ENCODE measurements around the gene TMEM123. TPM values are rescaled to one million over a fixed set of nuclear protein-coding genes. Genes with fewer than 3 reads are reported as not detected.

The TMEM123 gene
- total RNA-seq, 1 experiment from 2014 or later: 116 TPM

DNA sequence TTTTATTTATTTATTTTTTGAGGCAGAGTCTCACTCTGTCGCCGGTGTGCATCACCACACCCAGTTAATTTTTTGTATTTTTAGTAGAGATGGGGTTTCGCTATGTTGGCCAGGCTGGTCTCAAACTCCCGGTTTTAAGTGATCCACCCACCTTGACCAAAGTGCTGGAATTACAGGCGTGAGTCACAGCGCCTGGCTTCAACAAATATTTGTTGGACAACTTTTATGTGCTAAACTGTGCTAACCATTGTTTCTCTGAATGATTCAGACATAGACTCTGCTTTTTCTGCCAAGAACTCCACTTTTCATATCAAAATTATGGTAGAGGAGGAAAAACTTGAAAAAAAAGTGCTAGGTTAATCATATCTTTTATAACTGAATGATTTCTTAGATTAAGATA lies 41.7 kb upstream of the TMEM123 start (continued):
- TF ChIP-seq, protein P1, sequence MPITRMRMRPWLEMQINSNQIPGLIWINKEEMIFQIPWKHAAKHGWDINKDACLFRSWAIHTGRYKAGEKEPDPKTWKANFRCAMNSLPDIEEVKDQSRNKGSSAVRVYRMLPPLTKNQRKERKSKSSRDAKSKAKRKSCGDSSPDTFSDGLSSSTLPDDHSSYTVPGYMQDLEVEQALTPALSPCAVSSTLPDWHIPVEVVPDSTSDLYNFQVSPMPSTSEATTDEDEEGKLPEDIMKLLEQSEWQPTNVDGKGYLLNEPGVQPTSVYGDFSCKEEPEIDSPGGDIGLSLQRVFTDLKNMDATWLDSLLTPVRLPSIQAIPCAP (CRISPR knock-in tag; IDR thresholded peaks at IDR 0.05): no peak
- TF ChIP-seq ZNF232 (CRISPR knock-in tag; IDR thresholded peaks at IDR 0.05) (no peak), GABPB1 (CRISPR knock-in tag; IDR thresholded peaks at IDR 0.05) (no peak), ELF4 (CRISPR knock-in tag; IDR thresholded peaks at IDR 0.05; ENCODE audit: low read depth) (no peak), ZNF416 (CRISPR knock-in tag; IDR thresholded peaks at IDR 0.05) (no peak), TEAD4 (CRISPR knock-in tag; IDR thresholded peaks at IDR 0.05) (no peak), NFYB (CRISPR knock-in tag; conservative IDR thresholded peaks at IDR 0.05; ENCODE audit: low read depth) (no peak)
- TF ChIP-seq, protein P2, sequence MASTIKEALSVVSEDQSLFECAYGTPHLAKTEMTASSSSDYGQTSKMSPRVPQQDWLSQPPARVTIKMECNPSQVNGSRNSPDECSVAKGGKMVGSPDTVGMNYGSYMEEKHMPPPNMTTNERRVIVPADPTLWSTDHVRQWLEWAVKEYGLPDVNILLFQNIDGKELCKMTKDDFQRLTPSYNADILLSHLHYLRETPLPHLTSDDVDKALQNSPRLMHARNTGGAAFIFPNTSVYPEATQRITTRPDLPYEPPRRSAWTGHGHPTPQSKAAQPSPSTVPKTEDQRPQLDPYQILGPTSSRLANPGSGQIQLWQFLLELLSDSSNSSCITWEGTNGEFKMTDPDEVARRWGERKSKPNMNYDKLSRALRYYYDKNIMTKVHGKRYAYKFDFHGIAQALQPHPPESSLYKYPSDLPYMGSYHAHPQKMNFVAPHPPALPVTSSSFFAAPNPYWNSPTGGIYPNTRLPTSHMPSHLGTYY (CRISPR knock-in tag; IDR thresholded peaks at IDR 0.05): no peak

DNA sequence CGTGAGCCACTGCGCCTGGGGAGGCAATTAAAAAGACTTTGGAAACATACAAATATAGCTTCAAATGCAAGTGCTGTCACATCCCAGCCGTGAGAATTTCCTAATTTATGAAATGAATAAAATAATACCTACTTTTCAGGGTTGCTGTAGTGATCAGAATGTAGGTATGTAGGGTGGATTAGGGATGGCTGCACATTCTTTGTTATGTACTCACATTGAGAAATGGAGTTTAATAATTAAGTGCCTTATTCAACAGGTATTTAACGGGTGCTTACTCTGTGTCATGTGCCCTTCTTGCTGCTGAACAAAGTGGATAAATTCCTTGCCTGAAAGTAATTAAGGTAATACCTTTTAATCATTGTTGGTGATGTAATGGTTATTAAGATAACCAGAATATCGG lies 41.0 kb upstream of the TMEM123 start:
- no peak overlapping the region for H3K4me3 Mint-ChIP-seq
- peaks cover 6% of the 10 kb centered on the region for H3K4me1 Mint-ChIP-seq
- no peaks in the 10 kb centered on the region for H3K9me3 Mint-ChIP-seq
- no peaks in the 10 kb centered on the region for H3K36me3 Mint-ChIP-seq
- ATAC-seq (no peak), DNase-seq (ENCODE audit: low spot score) (no peak)
- H3K27ac Mint-ChIP-seq: no peak overlapping the region
- ChIA-PET POLR2A (no interaction called here), CTCF (no interaction called here)
- no peaks in the 10 kb centered on the region for H3K27me3 Mint-ChIP-seq (ENCODE audit: low read depth)
- TF ChIP-seq, protein P3, sequence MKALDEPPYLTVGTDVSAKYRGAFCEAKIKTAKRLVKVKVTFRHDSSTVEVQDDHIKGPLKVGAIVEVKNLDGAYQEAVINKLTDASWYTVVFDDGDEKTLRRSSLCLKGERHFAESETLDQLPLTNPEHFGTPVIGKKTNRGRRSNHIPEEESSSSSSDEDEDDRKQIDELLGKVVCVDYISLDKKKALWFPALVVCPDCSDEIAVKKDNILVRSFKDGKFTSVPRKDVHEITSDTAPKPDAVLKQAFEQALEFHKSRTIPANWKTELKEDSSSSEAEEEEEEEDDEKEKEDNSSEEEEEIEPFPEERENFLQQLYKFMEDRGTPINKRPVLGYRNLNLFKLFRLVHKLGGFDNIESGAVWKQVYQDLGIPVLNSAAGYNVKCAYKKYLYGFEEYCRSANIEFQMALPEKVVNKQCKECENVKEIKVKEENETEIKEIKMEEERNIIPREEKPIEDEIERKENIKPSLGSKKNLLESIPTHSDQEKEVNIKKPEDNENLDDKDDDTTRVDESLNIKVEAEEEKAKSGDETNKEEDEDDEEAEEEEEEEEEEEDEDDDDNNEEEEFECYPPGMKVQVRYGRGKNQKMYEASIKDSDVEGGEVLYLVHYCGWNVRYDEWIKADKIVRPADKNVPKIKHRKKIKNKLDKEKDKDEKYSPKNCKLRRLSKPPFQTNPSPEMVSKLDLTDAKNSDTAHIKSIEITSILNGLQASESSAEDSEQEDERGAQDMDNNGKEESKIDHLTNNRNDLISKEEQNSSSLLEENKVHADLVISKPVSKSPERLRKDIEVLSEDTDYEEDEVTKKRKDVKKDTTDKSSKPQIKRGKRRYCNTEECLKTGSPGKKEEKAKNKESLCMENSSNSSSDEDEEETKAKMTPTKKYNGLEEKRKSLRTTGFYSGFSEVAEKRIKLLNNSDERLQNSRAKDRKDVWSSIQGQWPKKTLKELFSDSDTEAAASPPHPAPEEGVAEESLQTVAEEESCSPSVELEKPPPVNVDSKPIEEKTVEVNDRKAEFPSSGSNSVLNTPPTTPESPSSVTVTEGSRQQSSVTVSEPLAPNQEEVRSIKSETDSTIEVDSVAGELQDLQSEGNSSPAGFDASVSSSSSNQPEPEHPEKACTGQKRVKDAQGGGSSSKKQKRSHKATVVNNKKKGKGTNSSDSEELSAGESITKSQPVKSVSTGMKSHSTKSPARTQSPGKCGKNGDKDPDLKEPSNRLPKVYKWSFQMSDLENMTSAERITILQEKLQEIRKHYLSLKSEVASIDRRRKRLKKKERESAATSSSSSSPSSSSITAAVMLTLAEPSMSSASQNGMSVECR (CRISPR knock-in tag; IDR thresholded peaks at IDR 0.05; ENCODE audit: borderline replicate concordance): no peak
- TF ChIP-seq FOXK1 (CRISPR knock-in tag; IDR thresholded peaks at IDR 0.05) (no peak), GABPB1 (CRISPR knock-in tag; IDR thresholded peaks at IDR 0.05) (no peak), RORB (CRISPR knock-in tag; IDR thresholded peaks at IDR 0.05) (no peak), SMAD4 (CRISPR knock-in tag; IDR thresholded peaks at IDR 0.05) (no peak), ZNF317 (CRISPR knock-in tag; IDR thresholded peaks at IDR 0.05; ENCODE audit: borderline replicate concordance, low read depth) (no peak), JAZF1 (CRISPR knock-in tag; IDR thresholded peaks at IDR 0.05) (no peak), FOXJ3 (CRISPR knock-in tag; IDR thresholded peaks at IDR 0.05; ENCODE audit: borderline replicate concordance) (no peak), ZNF423 (CRISPR knock-in tag; IDR thresholded peaks at IDR 0.05) (no peak), MXD4 (CRISPR knock-in tag; IDR thresholded peaks at IDR 0.05; ENCODE audit: borderline replicate concordance) (no peak)
- TF ChIP-seq, protein P4, sequence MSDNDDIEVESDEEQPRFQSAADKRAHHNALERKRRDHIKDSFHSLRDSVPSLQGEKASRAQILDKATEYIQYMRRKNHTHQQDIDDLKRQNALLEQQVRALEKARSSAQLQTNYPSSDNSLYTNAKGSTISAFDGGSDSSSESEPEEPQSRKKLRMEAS (CRISPR knock-in tag; IDR thresholded peaks at IDR 0.05): no peak
- TF ChIP-seq, protein P5, sequence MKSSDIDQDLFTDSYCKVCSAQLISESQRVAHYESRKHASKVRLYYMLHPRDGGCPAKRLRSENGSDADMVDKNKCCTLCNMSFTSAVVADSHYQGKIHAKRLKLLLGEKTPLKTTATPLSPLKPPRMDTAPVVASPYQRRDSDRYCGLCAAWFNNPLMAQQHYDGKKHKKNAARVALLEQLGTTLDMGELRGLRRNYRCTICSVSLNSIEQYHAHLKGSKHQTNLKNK (CRISPR knock-in tag; IDR thresholded peaks at IDR 0.05): no peak
- TF ChIP-seq, protein P6, sequence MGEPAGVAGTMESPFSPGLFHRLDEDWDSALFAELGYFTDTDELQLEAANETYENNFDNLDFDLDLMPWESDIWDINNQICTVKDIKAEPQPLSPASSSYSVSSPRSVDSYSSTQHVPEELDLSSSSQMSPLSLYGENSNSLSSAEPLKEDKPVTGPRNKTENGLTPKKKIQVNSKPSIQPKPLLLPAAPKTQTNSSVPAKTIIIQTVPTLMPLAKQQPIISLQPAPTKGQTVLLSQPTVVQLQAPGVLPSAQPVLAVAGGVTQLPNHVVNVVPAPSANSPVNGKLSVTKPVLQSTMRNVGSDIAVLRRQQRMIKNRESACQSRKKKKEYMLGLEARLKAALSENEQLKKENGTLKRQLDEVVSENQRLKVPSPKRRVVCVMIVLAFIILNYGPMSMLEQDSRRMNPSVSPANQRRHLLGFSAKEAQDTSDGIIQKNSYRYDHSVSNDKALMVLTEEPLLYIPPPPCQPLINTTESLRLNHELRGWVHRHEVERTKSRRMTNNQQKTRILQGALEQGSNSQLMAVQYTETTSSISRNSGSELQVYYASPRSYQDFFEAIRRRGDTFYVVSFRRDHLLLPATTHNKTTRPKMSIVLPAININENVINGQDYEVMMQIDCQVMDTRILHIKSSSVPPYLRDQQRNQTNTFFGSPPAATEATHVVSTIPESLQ (CRISPR knock-in tag; IDR thresholded peaks at IDR 0.05): no peak
- TF ChIP-seq, protein P7, sequence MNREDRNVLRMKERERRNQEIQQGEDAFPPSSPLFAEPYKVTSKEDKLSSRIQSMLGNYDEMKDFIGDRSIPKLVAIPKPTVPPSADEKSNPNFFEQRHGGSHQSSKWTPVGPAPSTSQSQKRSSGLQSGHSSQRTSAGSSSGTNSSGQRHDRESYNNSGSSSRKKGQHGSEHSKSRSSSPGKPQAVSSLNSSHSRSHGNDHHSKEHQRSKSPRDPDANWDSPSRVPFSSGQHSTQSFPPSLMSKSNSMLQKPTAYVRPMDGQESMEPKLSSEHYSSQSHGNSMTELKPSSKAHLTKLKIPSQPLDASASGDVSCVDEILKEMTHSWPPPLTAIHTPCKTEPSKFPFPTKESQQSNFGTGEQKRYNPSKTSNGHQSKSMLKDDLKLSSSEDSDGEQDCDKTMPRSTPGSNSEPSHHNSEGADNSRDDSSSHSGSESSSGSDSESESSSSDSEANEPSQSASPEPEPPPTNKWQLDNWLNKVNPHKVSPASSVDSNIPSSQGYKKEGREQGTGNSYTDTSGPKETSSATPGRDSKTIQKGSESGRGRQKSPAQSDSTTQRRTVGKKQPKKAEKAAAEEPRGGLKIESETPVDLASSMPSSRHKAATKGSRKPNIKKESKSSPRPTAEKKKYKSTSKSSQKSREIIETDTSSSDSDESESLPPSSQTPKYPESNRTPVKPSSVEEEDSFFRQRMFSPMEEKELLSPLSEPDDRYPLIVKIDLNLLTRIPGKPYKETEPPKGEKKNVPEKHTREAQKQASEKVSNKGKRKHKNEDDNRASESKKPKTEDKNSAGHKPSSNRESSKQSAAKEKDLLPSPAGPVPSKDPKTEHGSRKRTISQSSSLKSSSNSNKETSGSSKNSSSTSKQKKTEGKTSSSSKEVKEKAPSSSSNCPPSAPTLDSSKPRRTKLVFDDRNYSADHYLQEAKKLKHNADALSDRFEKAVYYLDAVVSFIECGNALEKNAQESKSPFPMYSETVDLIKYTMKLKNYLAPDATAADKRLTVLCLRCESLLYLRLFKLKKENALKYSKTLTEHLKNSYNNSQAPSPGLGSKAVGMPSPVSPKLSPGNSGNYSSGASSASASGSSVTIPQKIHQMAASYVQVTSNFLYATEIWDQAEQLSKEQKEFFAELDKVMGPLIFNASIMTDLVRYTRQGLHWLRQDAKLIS (CRISPR knock-in tag; IDR thresholded peaks at IDR 0.05; ENCODE audit: borderline replicate concordance): no peak
- TF ChIP-seq, protein P8, sequence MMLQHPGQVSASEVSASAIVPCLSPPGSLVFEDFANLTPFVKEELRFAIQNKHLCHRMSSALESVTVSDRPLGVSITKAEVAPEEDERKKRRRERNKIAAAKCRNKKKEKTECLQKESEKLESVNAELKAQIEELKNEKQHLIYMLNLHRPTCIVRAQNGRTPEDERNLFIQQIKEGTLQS (CRISPR knock-in tag; conservative IDR thresholded peaks at IDR 0.05): no peak
- TF ChIP-seq, protein P9, sequence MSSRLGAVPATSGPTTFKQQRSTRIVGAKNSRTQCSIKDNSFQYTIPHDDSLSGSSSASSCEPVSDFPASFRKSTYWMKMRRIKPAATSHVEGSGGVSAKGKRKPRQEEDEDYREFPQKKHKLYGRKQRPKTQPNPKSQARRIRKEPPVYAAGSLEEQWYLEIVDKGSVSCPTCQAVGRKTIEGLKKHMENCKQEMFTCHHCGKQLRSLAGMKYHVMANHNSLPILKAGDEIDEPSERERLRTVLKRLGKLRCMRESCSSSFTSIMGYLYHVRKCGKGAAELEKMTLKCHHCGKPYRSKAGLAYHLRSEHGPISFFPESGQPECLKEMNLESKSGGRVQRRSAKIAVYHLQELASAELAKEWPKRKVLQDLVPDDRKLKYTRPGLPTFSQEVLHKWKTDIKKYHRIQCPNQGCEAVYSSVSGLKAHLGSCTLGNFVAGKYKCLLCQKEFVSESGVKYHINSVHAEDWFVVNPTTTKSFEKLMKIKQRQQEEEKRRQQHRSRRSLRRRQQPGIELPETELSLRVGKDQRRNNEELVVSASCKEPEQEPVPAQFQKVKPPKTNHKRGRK (CRISPR knock-in tag; IDR thresholded peaks at IDR 0.05; ENCODE audit: borderline replicate concordance): no peak
